ENCODE results near the gene CACNB4.
A peak's percentile ranks its signal among the peaks of the same experiment; 100 is the strongest.
"Not testable (repeated sequence)": the region's sequence is repeated elsewhere in the genome, so short reads cannot be mapped to it uniquely, and the experiment has no call there.

The CACNB4 gene

GRCh38 chr2:152050915-152051314 lies 47.9 kb downstream of the CACNB4 start:
- no peak for DNase-seq (ENCODE audit: low spot score)

- DNase-seq (ENCODE audit: low spot score): no peak
These were observed 48.5 kb downstream of the CACNB4 start for GRCh38 chr2:152050341-152050740.

- DNase-seq (ENCODE audit: low spot score): no peak
These were observed 49.3 kb downstream of the CACNB4 start for GRCh38 chr2:152049541-152049940.

- no peak for DNase-seq (ENCODE audit: low spot score)
These were observed 50.9 kb downstream of the CACNB4 start for GRCh38 chr2:152047824-152048471.

GRCh38 chr2:152046940-152047339 lies 51.9 kb downstream of the CACNB4 start:
- DNase-seq (ENCODE audit: low spot score): no peak

GRCh38 chr2:152042636-152043615 lies 55.9 kb downstream of the CACNB4 start:
- DNase-seq (ENCODE audit: low spot score): no peak

GRCh38 chr2:152038441-152038958 lies 60.3 kb downstream of the CACNB4 start:
- no peak for DNase-seq (ENCODE audit: low spot score)

- DNase-seq (ENCODE audit: low spot score): no peak
These were observed 61.0 kb downstream of the CACNB4 start for GRCh38 chr2:152037743-152038435.

- peak; percentile 44 for DNase-seq (ENCODE audit: low spot score)
These were observed 62.0 kb downstream of the CACNB4 start for GRCh38 chr2:152036611-152037469.

- no peak for DNase-seq (ENCODE audit: low spot score)
These were observed 64.5 kb downstream of the CACNB4 start for GRCh38 chr2:152034257-152034801.

- no peak for DNase-seq (ENCODE audit: low spot score)
These were observed 65.6 kb downstream of the CACNB4 start for GRCh38 chr2:152033011-152033925.

GRCh38 chr2:152031747-152032306 lies 67.0 kb downstream of the CACNB4 start:
- DNase-seq (ENCODE audit: low spot score): no peak

GRCh38 chr2:152030596-152031328 lies 68.1 kb downstream of the CACNB4 start:
- not testable (repeated sequence) for DNase-seq (ENCODE audit: low spot score)

- DNase-seq (ENCODE audit: low spot score): no peak
These were observed 70.5 kb downstream of the CACNB4 start for GRCh38 chr2:152028182-152028862.

- DNase-seq (ENCODE audit: low spot score): peak; percentile 67
These were observed 73.1 kb downstream of the CACNB4 start for GRCh38 chr2:152025678-152026287.

- no peak for DNase-seq (ENCODE audit: low spot score)
These were observed 74.4 kb downstream of the CACNB4 start for GRCh38 chr2:152024477-152024876.

GRCh38 chr2:152022090-152022489 lies 76.8 kb downstream of the CACNB4 start:
- no peak for DNase-seq (ENCODE audit: low spot score)

GRCh38 chr2:152021001-152021400 lies 77.8 kb downstream of the CACNB4 start:
- DNase-seq (ENCODE audit: low spot score): not testable (repeated sequence)
